Testis (tissue), 3 donors: Measurements from ENCODE around the gene POLR2B. TPM values are rescaled to one million over a fixed set of nuclear protein-coding genes. Genes with fewer than 3 reads are reported as not detected.
A peak's percentile ranks its signal among the peaks of the same experiment; 100 is the strongest.

Experiments
- DNase-seq: peaks from one replicate; pipeline ENCODE4 v3.0.0-alpha.2; 2019
- H3K27ac ChIP-seq, 2 donors: fragments of 200-600 bp; sonication (generic); one replicate each; pipeline ENCODE4 v1.5.1; 2019
- H3K27me3 ChIP-seq: fragments of 200-600 bp; sonication (generic); one replicate; pipeline ENCODE4 v1.5.1; 2019
- H3K36me3 ChIP-seq: fragments of 200-600 bp; sonication (generic); one replicate; pipeline ENCODE4 v1.5.1; 2017; ENCODE audit warnings: low read depth; ENCODE audit errors: missing control alignments
- H3K4me1 ChIP-seq: fragments of 200-600 bp; sonication (generic); one replicate; pipeline ENCODE4 v1.5.1; 2019
- H3K4me3 ChIP-seq, 2 donors: fragments of 200-600 bp; sonication (generic); one replicate each; pipeline ENCODE4 v1.5.1; 2017 to 2019
- H3K9me3 ChIP-seq: fragments of 200-600 bp; sonication (generic); one replicate; pipeline ENCODE4 v1.5.1; 2017
- CTCF ChIP-seq, 3 experiments: fragments of 450-650 bp in 2 of 3; fragments of 200-600 bp in 1 of 3; sonication (generic) in 1 of 3; IDR thresholded peaks; one replicate each; pipeline ENCODE4 v1.5.1; 2016 to 2019; ENCODE audit warnings: antibody characterized with exemption in 3 of 3, mild to moderate bottlenecking in 2 of 3, moderate library complexity in 1 of 3
- POLR2A ChIP-seq: fragments of 450-650 bp; IDR thresholded peaks from one replicate; pipeline ENCODE4 v1.6.1; 2017; ENCODE audit warnings: antibody characterized with exemption, mild to moderate bottlenecking, moderate library complexity
- WGBS, 2 donors: methylation state at CpG; one replicate each; pipeline ENCODE4 v1.1.5; 2018; 5-methylcytosine and 5-hydroxymethylcytosine counted together
- intact Hi-C: fragments of 100-400 bp; cut with DNase I; formaldehyde crosslinking; loops from one replicate; pipeline ENCODE4 v1.15.1; 2023; ENCODE audit warnings: low total_unique reads
- polyA plus RNA-seq: library from polyadenylated mRNA; stranded (reverse); fragments of 350-450 nt; fragmentation: Illumina TruSeq; extraction: RNeasy Lipid Tissue Mini Kit (QIAGEN cat#74804); gene quantifications from one replicate; pipeline ENCODE4 v1.2.3, GENCODE V29; 2014; ENCODE audit warnings: low read depth, low replicate concordance; ENCODE audit not compliant: insufficient read depth
- total RNA-seq, 2 donors: library from RNA; depleted of rRNA; stranded (reverse); fragments of >200 nt; gene quantifications; one replicate each; pipeline ENCODE4 v1.2.3, GENCODE V29; 2016

Gene POLR2B
- total and polyA plus RNA-seq, 3 donors from 2014 or later = 81.8 to 104 (median 81.8) TPM

- no peaks in the 10 kb centered on the region for H3K36me3 ChIP-seq
- intact Hi-C loops = no loop called here
Measured at GRCh38 chr4:56972809-56973208, 5.9 kb upstream of the POLR2B start.

GRCh38 chr4:56973336-56973735 is 5.4 kb upstream of the POLR2B start:
- H3K36me3 ChIP-seq = no peaks in the 10 kb centered on the region
- H3K4me3 ChIP-seq = no peak overlapping the region
- TF ChIP-seq POLR2A (no peak), CTCF (IDR thresholded peaks at IDR 0.05) (no peak)
- intact Hi-C loops = no loop called here
- no peak for DNase-seq
- no peaks in the 10 kb centered on the region for H3K9me3 ChIP-seq
- peaks cover 16% of the 10 kb centered on the region for H3K4me1 ChIP-seq
- 93 to 96% methylated on average over 3 of the region's 3 CpGs for WGBS, 2 donors
- H3K27me3 ChIP-seq = no peaks in the 10 kb centered on the region
- no peak overlapping the region for H3K27ac ChIP-seq

More at GRCh38 chr4:56972809-56973208, 5.9 kb upstream of the POLR2B start:
- Histone ChIP-seq H3K9me3 (no peaks in the 10 kb centered on the region), H3K27ac (no peak overlapping the region), H3K27me3 (no peaks in the 10 kb centered on the region), H3K4me3 (no peak overlapping the region), H3K4me1 (peaks cover 16% of the 10 kb centered on the region)
- TF ChIP-seq POLR2A (no peak), CTCF (IDR thresholded peaks at IDR 0.05) (no peak)
- no peak for DNase-seq

GRCh38 chr4:56976283-56976836 is 2.3 kb upstream of the POLR2B start:
- peak overlapping the region; percentile 92 to 97 for H3K4me3 ChIP-seq
- peak; percentile 25 for DNase-seq
- WGBS, 2 donors = 2% methylated on average over 20 to 29 of the region's 35 CpGs
- peak overlapping the region in 1 of 2 donors; percentile 93 for H3K27ac ChIP-seq
- H3K27me3 ChIP-seq = no peaks in the 10 kb centered on the region
- H3K9me3 ChIP-seq = no peaks in the 10 kb centered on the region
- H3K36me3 ChIP-seq = no peaks in the 10 kb centered on the region
- TF ChIP-seq CTCF (IDR thresholded peaks at IDR 0.05) (no peak), POLR2A (no peak)
- H3K4me1 ChIP-seq = peaks cover 16% of the 10 kb centered on the region
- intact Hi-C loops = loop anchor here (5.0 kb wide), 1 partner anchor 69 kb away; the partner anchor contains the start of gene REST

- intact Hi-C loops = loop anchor here (5.0 kb wide), 1 partner anchor 70 kb away; the partner anchor contains the start of gene REST
- WGBS, 2 donors = 0% methylated on average over 46 of the region's 46 CpGs; no CpG with 5 or more reads in 1 of the 2 donors
- Histone ChIP-seq H3K36me3 (no peaks in the 10 kb centered on the region), H3K9me3 (no peaks in the 10 kb centered on the region), H3K27ac (peak overlapping the region; percentile 17 to 93), H3K4me1 (peaks cover 16% of the 10 kb centered on the region), H3K4me3 (peak overlapping the region; percentile 92 to 97), H3K27me3 (no peaks in the 10 kb centered on the region)
- TF ChIP-seq POLR2A (no peak), CTCF (IDR thresholded peaks at IDR 0.05) (no peak)
- peak; percentile 55 for DNase-seq
Measured at GRCh38 chr4:56976837-56977320, 1.8 kb upstream of the POLR2B start.
